HepG2 (cell line): ENCODE results near the gene CORO7. TPM values are rescaled to one million over a fixed set of nuclear protein-coding genes. Genes with fewer than 3 reads are reported as not detected.

Source experiments
- AKNA ChIP-seq: sonication (generic); formaldehyde crosslinking; IDR thresholded peaks from 2 replicates; pipeline ENCODE4 v1.4.0; 2020; ENCODE audit warnings: missing genetic modification reagents, borderline replicate concordance
- CENPBD1 ChIP-seq: sonication (generic); formaldehyde crosslinking; IDR thresholded peaks from 2 replicates; pipeline ENCODE4 v1.8.0; 2022; ENCODE audit warnings: missing genetic modification reagents, low read depth, mild to moderate bottlenecking, borderline replicate concordance
- HOMEZ ChIP-seq: IDR thresholded peaks from 2 replicates; pipeline ENCODE4 v1.6.1; 2016; ENCODE audit warnings: low read depth
- NFYC ChIP-seq: IDR thresholded peaks from 2 replicates; pipeline ENCODE4 v1.6.1; 2016; ENCODE audit warnings: missing genetic modification reagents, missing compliant biosample characterization
- NR2F1 ChIP-seq, 2 experiments: fragments of 450-650 bp in 1 of 2; formaldehyde crosslinking in 1 of 2; IDR thresholded peaks; 2 replicates each; pipeline versions ENCODE4 v1.5.0 to v1.6.1; 2016 to 2020; ENCODE audit warnings: mild to moderate bottlenecking in 1 of 2, missing compliant biosample characterization in 1 of 2, missing genetic modification reagents in 1 of 2, moderate library complexity in 1 of 2
- RAD51 ChIP-seq: fragments of 450-650 bp; IDR thresholded peaks from 2 replicates; pipeline ENCODE4 v1.6.1; 2016; ENCODE audit warnings: borderline replicate concordance
- SP5 ChIP-seq: IDR thresholded peaks from 2 replicates; pipeline ENCODE4 v1.6.1; 2016; ENCODE audit warnings: low read depth, borderline replicate concordance
- ZBTB4 ChIP-seq: sonication (generic); formaldehyde crosslinking; IDR thresholded peaks from 2 replicates; pipeline ENCODE4 v1.4.0; 2020; ENCODE audit warnings: missing genetic modification reagents, mild to moderate bottlenecking, borderline replicate concordance
- ZNF253 ChIP-seq: sonication (generic); formaldehyde crosslinking; IDR thresholded peaks from 2 replicates; pipeline ENCODE4 v1.8.0; 2022; ENCODE audit warnings: mild to moderate bottlenecking, missing genetic modification reagents, borderline replicate concordance
- polyA plus RNA-seq, 8 experiments: library from polyadenylated mRNA; depleted of rRNA in 3 of 8; stranded (reverse) in 7 of 8; unstranded in 1 of 8; fragments of >200 nt; fragmentation: Illumina TruSeq in 4 of 8; extraction: Trizol in 4 of 8; gene quantifications; 2 replicates each; pipeline versions ENCODE4 v1.2.1 to v1.2.3, GENCODE V29; 2011 to 2016; ENCODE audit warnings: low read depth in 4 of 8, missing spikeins in 1 of 8, mixed read lengths in 1 of 8; ENCODE audit not compliant: insufficient read depth in 1 of 8
- total RNA-seq, 5 experiments: library from RNA; depleted of rRNA; stranded (reverse); fragments of >200 nt; fragmentation: Illumina TruSeq; extraction: Trizol; gene quantifications; 2 replicates each; pipeline ENCODE4 v1.2.3, GENCODE V29; 2016; ENCODE audit warnings: low read depth in 1 of 5
- TF ChIP-seq, protein P1 (sequence below): sonication (generic); formaldehyde crosslinking; IDR thresholded peaks from 2 replicates; pipeline ENCODE4 v1.4.0; 2020; ENCODE audit warnings: mild to moderate bottlenecking, missing genetic modification reagents
- TF ChIP-seq, protein P2 (sequence below): sonication (generic); formaldehyde crosslinking; IDR thresholded peaks from 2 replicates; pipeline ENCODE4 v1.9.0; 2021; ENCODE audit warnings: missing genetic modification reagents, borderline replicate concordance

Gene CORO7
- total and polyA plus RNA-seq, 2 of the 13 experiments (the other 11 are each of a cell fraction or from before 2014, with no cell fraction given): 9.9 to 14.3 TPM

GRCh38 chr16:4372578-4373355 lies 43.6 kb downstream of the CORO7 start (continued):
- 0 out of 2 replicates have a peak, but pooled peaks have one; percentile 53 for TF ChIP-seq ZNF253
- no peak for TF ChIP-seq RAD51
- 0 out of 2 replicates have a peak, but pooled peaks have one; percentile 3 for TF ChIP-seq HOMEZ (CRISPR knock-in tag)
- TF ChIP-seq, protein P1, sequence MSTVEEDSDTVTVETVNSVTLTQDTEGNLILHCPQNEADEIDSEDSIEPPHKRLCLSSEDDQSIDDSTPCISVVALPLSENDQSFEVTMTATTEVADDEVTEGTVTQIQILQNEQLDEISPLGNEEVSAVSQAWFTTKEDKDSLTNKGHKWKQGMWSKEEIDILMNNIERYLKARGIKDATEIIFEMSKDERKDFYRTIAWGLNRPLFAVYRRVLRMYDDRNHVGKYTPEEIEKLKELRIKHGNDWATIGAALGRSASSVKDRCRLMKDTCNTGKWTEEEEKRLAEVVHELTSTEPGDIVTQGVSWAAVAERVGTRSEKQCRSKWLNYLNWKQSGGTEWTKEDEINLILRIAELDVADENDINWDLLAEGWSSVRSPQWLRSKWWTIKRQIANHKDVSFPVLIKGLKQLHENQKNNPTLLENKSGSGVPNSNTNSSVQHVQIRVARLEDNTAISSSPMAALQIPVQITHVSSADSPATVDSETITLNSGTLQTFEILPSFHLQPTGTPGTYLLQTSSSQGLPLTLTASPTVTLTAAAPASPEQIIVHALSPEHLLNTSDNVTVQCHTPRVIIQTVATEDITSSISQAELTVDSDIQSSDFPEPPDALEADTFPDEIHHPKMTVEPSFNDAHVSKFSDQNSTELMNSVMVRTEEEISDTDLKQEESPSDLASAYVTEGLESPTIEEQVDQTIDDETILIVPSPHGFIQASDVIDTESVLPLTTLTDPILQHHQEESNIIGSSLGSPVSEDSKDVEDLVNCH: no peak
- no peak for TF ChIP-seq CENPBD1 (CRISPR knock-in tag)
- TF ChIP-seq AKNA (CRISPR knock-in tag): no peak
- TF ChIP-seq NR2F1 (CRISPR knock-in tag; IDR thresholded peaks at IDR 0.05): peak in 1 of 2 experiments; percentile 37; a peak in 2 of 4 replicates
- TF ChIP-seq NFYC (CRISPR knock-in tag): peak; percentile 20; the same call in 1 of the 2 replicates
- TF ChIP-seq, protein P2, sequence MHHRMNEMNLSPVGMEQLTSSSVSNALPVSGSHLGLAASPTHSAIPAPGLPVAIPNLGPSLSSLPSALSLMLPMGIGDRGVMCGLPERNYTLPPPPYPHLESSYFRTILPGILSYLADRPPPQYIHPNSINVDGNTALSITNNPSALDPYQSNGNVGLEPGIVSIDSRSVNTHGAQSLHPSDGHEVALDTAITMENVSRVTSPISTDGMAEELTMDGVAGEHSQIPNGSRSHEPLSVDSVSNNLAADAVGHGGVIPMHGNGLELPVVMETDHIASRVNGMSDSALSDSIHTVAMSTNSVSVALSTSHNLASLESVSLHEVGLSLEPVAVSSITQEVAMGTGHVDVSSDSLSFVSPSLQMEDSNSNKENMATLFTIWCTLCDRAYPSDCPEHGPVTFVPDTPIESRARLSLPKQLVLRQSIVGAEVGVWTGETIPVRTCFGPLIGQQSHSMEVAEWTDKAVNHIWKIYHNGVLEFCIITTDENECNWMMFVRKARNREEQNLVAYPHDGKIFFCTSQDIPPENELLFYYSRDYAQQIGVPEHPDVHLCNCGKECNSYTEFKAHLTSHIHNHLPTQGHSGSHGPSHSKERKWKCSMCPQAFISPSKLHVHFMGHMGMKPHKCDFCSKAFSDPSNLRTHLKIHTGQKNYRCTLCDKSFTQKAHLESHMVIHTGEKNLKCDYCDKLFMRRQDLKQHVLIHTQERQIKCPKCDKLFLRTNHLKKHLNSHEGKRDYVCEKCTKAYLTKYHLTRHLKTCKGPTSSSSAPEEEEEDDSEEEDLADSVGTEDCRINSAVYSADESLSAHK (CRISPR knock-in tag): no peak
- 0 out of 2 replicates have a peak, but pooled peaks have one; percentile 12 for TF ChIP-seq ZBTB4
- TF ChIP-seq SP5 (CRISPR knock-in tag): peak; percentile 30; the same call in 1 of the 2 replicates
